ENCODE data around the gene ZNF778. TPM values are rescaled to one million over a fixed set of nuclear protein-coding genes. Genes with fewer than 3 reads are reported as not detected.
"Not testable (repeated sequence)": the region's sequence is repeated elsewhere in the genome, so short reads cannot be mapped to it uniquely, and the experiment has no call there.

ZNF778 gene
- total RNA-seq, 1 donor from 2014 or later = 11.7 TPM

DNA sequence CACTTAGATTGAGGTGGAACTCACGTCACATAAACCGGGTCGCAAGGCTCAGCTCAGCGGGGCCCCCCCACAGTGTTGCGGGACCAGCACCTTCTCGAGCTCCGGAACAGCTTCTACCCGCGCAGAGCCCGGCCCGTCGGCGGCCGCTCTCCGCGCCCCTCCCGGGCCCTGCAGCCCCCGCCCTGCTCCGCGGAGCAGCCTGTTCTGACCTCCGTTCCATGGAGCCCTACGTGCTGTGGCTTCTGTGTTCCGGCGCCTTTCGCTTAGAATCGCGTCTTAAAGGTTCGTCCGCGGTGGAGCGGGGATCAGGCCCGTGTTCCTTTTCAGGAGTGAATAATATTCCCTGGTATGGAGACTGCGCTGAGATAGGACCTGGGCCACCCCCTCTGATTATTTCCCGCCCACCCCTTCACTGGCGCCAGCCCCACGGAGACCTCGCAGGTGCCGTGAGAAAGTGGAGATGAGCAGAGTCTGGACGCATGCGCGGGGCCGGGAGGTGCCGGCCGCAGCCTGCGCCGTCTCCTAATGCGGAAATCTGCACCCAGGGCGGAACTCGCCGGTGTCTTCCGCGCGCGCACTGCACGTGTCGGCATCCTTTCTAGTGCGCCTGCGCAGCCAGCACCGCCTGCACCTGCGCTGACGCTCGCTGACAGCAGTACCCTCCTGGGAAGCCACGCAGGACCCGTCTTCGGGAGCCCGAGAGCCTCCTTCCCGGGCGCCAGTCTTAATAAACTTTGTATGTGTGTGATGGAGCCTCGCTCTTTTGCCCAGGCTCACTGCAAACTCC, 30.9 kb downstream of the ZNF778 start:
- DNase-seq (ENCODE audit: low spot score) = no peak

DNA sequence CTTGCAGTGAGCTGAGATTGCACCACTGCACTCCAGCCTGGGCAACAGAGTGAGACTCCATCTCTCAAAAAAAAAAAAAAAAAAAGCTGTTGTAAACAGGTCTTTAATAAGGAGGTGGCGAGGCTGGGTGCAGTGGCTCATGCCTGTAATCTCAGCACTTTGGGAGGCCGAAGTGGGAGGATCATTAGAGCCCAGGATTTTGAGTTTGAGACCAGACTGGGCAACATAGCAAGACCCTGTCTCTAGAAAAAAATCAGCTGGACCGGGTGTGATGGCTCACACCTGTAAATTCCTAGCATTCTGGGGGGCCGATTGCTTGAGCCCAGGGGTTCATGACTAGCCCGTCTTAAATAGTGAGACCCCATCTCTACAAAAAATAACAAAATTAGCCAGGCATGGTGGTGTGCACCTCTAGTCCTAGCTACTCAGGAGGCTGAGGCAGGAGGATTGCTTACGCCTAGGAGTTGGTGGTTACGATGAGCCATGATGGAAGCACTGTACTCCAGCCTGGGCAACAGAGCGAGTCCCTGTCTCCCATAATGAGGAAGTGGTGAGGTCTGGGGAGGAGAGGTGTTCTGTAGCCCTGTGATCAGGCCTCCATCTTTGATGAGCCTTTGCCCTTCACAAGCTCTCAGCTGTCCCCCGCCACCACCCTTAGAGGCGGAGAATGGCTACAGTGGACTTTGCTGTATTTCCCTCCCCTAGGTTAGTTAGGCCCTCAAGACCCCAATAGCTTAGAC, 36.2 kb downstream of the ZNF778 start:
- no peak for DNase-seq (ENCODE audit: low spot score)

DNA sequence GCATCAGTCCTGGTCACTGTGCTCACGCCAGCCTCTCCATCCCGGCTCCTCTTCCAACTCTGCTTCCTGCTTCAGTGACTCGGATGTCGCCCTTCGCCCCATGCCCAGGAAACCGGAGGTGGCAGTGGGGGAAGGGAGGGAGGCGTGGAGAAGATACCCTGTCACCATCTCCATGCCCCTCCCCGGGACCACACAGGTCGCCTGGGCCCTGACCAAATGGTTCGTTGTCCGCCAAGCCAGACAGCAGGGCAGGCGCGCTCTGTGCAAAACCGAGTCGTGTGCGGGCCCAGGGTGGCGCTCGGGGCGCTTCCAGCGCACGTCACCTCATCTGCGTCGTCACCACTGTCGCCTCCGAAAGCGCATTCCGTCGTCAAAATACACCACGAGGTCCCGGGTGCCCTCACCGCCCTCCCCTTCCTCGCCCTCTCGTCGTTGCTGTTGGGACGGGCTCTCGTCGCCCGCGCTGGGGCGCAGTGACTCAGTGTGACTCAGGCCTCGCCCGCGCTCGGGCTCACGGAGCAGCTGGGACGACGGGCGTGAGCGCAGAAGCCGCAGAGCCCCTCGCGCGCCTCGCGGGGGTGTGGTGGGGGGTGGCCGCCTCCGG, 39.2 kb downstream of the ZNF778 start:
- DNase-seq (ENCODE audit: low spot score) = no peak

DNA sequence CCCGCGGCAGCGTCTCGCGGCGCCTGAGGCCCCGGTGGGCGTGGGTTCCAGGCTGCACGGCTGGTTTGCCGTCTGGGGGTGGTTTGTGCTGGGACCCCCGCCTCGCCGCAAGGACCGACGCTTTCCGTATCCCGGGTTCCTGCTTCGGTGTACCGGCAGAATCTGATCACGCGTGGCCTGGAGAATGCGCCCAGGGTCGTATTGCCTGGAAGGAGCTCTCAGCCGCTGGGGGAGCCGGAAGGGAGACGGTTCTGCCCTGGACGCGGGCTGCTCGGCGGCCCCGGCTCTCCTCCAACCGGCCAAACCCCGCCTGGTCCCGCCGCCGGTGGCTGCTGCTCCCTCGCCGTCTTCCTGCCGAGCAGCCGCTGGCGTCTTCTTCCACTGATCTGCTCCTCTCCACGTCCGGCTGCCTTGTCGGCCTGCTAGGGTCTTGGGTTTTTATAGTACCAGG, 39.8 kb downstream of the ZNF778 start:
- no peak for DNase-seq (ENCODE audit: low spot score)

DNA sequence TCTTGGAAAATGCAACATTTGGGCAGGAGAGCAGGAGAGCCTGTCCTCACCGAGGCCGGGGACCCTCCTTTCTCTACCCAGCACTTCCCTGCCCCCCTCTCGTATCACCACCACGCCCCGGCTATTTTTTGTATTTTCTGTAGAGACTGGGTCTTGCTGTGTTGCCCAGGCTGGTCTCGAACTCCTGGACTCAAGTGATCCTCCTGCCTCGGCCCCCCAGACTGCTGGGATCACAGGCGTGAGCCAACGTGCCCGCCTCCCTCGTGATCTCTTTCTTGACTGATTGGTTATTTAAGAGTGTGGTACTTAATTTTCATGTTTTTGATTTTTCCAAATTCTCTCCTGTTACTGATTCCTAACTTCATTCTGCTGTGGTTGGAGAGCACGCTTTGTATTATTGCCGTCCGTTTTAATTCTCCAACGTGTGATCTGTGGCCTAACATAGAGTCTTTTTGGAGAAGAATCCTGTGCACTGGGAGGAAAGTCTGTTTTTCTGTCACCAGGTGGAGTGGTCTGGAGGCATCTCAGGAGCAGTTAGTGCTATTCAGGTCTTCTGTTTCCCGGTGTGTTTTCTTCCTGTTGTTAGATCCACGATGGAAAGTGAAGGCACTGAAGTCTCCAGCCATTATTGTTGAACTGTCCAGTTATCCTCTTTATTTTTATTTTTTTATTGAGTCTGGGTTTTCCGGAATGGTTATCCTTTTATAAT, 40.4 kb downstream of the ZNF778 start:
- DNase-seq (ENCODE audit: low spot score) = no peak

DNA sequence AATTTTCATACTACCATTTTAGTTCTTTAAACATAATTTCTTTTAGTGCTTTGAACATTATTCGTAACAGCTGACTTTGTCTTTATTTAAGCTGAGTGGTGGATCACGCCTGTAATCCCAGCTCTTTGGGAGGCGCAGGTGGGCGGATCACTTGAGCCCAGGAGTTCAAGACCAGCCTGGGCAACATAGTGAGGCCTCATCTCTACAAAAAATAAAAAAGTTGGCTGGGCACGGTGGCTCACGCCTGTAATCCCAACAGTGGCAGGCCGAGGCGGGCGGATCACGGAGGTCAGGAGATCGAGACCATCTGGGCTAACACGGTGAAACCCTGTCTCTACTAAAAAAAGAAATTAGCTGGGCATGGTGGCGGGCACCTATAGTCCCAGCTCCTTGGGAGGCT, 42.4 kb downstream of the ZNF778 start:
- DNase-seq (ENCODE audit: low spot score) = not testable (repeated sequence)

DNA sequence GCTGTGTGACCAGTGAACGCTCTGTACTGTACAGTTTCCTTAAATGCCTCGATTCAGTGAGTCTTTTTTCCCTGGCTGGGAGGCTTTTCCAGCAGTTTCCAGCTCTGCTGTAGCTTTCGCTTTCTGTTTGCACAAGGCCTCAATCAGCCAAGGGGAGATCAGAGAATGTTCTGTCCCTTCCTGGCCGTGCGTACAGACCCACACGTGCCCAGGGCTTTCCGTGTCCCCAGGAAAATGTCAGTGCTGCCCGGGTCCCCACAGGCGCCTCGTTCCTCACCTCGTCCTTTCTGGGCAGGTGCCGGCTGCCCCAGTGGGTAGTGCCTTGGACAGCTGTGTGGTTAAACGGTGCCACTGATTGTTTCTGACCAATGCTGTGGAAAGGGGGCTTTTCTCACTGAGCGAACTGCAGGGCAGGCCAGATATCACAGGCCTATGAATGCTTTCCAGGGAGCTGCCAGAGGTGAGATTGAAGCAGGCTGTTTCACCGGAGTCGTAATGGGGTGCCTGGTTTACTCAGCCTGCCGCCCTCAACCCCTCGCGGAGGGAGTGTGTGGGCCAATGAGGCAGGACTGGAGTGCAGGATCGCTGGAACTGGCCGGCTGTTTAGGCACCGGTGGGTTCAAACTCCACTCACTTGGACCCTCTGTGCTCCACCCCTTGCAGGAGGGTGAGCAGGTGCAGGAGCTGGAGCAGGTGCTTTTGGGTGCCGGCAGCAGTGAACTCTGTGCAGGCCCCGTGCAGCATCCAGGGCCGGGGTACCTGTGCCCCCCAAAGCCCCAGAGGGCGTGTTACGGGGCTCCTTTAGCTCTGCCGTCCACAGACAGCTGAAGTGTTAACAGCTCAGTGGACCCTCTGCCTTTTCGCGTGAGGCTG, 44.4 kb downstream of the ZNF778 start:
- no peak for DNase-seq (ENCODE audit: low spot score)

DNA sequence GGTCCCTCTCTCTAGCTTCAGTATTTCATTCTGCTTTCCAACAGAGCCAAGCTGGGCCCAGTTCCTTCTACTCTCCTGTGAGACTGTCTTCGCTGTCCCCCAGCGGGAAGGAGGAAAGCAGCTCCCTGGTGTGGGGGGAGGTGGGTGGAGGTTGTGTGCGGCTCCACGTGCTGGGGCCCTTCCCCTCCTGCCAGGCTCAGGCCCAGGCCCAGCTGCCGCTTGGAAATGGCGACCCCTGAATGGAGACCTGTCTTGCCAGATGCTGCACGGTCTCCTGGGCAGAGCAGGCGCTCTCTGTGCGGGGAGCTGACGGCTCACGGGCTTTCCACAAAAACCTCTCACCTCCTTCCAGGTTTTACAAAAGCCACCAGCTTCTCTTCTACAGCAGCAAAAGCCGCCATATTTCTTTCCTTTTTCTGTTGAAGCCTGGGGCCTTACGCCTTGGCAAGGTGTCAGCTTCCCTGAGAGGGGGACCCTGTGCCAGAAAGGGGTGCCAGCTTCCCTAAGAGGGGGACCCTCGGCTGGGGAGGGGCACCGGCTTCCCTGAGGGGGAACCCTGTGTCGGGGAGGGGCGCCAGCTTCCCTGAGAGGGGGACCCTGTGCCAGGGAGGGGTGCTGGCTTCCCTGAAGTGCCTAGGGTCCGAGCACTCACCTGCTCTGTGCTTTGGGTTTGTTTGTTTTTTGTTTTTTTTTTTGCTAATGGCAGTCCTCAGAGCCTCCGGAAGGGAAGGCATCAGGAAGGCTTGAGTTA, 47.5 kb downstream of the ZNF778 start:
- DNase-seq (ENCODE audit: low spot score) = no peak

DNA sequence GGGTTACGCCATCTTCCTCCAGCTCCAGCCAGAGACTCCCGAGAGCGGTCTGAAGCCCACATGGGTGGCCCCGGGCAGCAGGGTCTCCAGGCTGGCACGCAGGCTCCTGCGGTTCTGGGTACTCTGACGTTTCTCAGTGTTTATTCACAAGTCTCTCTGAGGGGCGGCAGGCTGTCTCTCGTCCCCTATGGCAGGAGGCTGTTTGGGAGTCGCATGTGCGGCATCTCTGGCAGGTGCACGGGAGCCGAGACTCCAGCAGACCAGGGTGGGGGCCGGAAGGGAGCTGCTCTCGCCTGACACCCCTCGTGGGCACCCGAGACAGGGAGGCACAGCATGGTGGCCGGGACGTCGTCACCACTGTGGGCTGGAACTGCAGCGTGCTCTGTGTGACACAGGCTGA, 48.1 kb downstream of the ZNF778 start:
- DNase-seq (ENCODE audit: low spot score) = no peak

DNA sequence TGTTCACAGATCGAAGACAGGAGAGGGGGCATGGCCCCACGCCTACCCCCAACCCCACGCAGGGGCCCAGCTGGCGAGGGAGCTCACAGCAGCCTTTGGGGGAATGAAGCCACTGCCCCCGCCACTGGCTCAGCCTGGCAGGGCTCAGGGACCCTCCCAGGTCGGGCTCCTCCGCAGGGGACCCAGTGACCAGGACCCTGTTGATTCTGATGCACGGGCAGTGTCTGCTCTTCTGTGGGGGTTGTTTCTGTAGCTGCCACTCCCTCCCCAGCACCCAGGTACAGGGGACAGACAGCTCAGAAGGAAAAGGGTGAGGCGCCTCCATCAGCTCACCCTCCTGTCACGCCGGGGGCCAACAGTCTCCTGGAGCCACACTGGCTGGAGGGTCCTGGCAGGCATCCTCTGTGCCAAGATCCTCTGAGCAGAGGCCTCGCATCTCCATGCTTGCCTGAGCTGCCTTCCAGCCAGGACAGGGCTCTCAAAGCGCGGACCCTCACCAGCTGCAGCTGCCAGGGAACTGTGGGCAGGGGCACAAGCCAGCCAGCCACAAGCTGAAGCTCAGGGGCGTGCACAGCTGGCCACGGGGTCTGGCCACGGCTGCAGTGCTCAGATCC, 49.1 kb downstream of the ZNF778 start:
- no peak for DNase-seq (ENCODE audit: low spot score)

DNA sequence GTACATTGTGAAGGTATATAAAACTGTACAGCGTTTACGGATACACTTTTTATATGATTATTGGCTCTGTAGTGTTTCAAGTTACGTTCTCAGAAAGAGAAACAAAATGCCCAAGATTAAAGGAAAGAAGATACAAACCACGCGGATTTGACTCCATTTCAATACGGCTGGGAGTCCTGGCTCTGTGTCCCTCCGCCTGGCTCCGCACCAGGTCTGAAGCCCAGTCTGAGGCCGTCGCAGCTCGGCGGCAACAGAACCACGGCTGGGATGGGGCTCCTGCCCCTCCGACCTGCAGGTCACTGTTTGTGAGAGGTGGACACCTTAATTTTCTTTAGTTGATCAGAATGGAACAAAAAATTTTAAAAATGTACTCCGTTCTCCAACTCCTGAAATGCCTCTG, 50.2 kb downstream of the ZNF778 start:
- not testable (repeated sequence) for DNase-seq (ENCODE audit: low spot score)

DNA sequence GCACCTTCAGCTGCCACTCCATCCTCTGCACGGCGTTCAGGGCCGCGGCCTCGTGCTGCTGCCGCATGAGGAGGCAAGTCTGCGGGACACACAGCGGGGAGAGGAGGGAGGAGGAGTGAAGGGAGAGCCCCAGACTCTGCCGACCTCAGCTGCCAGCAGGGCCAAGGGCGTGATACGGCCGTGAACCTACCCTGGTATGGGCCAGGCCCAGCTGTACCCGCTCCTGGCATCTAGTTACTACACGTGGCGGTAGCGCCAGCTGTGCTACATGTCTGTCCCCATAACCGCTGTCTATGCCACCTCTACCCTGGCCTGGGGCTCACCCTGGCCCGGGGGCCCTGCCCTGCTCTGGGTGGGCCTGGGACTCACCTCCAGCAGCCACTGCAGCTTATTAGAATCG, 51.1 kb downstream of the ZNF778 start:
- DNase-seq (ENCODE audit: low spot score) = no peak

DNA sequence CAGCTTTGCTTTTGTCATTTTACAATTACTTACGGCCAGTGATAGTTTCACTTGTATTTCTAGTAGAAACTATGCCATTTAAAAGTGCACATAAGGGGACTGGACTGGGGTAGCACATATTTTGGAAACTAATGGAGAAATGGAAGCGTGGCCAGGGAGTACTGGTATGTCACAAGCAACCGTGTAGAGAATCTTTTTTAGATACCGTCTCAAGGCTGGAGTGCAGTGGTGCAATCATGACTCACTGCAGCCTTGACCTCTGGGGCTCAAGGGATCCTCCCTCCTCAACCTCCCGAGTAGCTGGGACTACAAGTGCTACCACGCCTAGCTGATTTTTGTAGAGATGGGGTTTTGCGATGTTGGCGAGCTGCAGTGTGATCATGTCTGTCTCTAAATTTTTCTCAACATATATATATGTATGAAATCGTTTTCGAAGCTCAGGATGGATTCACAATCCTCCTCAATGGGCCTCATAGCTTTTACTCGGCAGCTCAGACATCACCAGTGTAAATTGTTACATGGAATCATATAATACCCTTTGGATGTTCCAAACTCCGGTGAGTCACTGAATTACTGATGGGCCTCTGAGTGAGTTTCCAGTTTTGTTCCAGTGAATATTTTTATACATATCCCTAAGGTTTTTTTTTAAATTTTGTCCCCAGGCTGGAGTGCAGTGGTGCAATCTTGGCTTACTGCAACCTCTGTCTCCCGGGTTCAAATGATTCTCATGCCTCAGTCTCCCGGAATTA, 51.7 kb downstream of the ZNF778 start:
- no peak for DNase-seq (ENCODE audit: low spot score)

DNA sequence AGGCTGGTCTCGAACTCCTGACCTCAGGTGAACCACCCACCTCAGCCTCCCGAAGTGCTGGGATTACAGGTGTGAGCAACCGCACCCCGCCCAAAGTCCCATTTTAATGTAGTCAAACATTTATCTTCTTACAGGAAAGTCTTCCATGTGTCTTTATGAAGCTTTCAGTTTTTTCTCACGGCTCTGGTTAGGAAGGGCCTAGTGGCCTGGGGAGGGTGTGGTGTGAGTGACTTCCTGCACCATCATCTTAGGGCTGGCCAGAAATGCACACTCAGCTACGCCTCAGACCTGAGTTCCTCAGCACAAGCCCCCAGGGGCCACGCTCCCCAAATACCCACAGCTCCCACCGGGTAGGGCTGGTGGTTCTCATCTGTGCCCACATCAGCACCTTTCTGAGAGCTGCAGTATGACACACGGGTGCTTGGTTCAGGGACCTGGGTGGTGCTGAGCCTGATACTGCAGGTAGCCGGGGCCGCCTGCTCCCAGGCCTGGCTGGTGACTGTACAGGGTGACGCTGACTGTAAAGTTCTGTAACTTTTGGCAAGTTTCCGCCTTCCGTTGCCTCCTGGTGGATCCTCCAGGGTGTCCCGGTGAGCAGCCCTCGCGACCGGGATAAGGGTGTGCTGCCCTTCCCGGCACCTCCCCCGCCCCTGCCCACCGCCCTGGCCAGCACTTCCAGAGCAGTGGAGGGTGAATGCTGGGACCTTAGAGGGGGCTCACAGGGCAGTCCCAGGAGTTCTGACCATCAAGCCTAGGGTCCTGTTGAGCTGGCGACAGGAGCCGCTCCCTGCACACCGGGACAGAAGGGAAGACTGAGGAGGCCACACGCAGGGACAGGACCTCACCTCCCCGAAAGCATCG, 52.5 kb downstream of the ZNF778 start:
- DNase-seq (ENCODE audit: low spot score) = no peak

DNA sequence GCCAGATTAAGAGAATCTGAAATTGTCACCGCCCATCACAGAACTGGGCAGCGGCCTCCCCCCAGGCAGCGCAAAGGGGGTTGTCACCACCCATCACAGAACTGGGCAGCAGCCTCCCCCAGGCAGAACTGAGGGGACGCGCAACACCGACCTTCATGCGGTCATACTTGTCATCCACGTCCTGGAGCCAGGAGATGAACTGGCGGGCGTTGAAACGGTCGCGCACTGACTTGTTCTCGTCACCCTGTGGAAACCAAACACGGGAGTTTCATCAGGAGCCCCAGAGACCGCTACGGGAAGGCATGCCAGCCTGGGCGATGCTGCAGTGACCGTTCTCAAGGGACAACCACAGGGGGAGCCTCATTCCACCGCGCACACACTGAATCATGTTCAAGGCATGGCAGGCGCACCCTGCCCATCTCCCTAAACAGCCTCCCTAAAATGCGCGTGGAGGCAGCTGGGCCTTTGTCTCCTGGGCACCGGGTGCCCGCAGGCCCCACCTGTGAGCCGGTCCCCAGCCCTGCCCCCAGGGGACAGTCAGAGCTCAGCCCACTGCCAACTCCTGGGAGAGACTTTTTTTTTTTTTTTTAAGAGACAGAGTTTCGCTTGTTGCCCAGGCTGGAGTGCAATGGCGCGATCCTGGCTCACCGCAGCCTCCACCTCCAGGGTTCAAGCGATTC, 53.3 kb downstream of the ZNF778 start:
- no peak for DNase-seq (ENCODE audit: low spot score)

DNA sequence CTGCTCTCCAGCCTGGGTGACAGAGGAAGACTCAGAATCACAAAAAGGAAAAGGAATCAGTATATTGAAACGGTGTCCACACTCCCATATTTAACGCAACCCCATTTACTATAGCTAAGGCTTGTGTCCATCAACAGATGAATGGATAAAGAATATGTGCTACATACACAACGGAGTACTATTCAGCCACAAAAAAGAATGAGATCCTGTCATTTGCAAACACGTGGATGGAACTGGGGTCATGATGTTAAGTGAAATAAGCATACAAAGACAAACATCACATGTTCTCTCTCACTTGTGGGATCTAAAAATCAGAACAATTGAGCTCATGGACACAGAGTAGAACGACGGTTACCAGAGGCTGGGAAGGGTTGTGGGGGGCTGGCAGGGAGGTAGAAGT, 55.1 kb downstream of the ZNF778 start:
- no peak for DNase-seq (ENCODE audit: low spot score)
